Stomach (tissue), 8 donors: Measurements from ENCODE around the gene CPLANE2. TPM values are rescaled to one million over a fixed set of nuclear protein-coding genes. Genes with fewer than 3 reads are reported as not detected.

Experiments used
- polyA plus RNA-seq, 3 donors: library from polyadenylated mRNA; stranded (reverse); fragments of 200-250 nt; gene quantifications; one replicate each; pipeline ENCODE4 v1.2.3, GENCODE V29; 2013
- small RNA-seq, 4 donors: library from RNA; depleted of rRNA; stranded (forward); fragments of <200 nt; gene quantifications; one replicate each; pipeline ENCODE3, GENCODE V24; 2016
- total RNA-seq, 5 donors: library from RNA; depleted of rRNA; stranded (reverse); fragments of >200 nt; gene quantifications; one replicate each; pipeline versions ENCODE4 v1.1.0 to v1.2.3, GENCODE V29; 2014 to 2016
- donor health status: healthy with polysubstance abuse.
- donor health status: Bipolar disorder and iron deficiency.
- donor health status: healthy.

CPLANE2 gene
- total and polyA plus RNA-seq, 8 donors, result 0.45 to 18.8 (median 2.3) TPM; not detected in 1

Small RNAs within 50 kb of the gene (small RNA-seq; reads per million reads assigned to genes)
- 0 reads per million in 4 donors for gene MT1XP1

Other genes with a start within 250 kb of the CPLANE2 start
- not detected for gene SRARP, start 232.9 kb downstream of the CPLANE2 start, total RNA-seq
- under 1 TPM in 1 of 3 donors, not detected in 2; 0.75 TPM for gene SRARP, start 232.9 kb downstream of the CPLANE2 start, polyA plus RNA-seq
- 10 to 100 TPM in 4 of 5 donors, 1 to 10 TPM in 1; 9.9 to 83.5 (median 32.1) TPM for gene HSPB7, start 219.1 kb downstream of the CPLANE2 start, total RNA-seq
- gene HSPB7, start 219.1 kb downstream of the CPLANE2 start, polyA plus RNA-seq, result 10 to 100 TPM; 11.8 to 32.0 (median 14.2) TPM
- gene CLCNKA, start 215.1 kb downstream of the CPLANE2 start, total RNA-seq, result 10 to 100 TPM in 1 of 5 donors, 1 to 10 TPM in 1, under 1 TPM in 1, not detected in 2; 0.55 to 16.1 (median 5.1) TPM
- gene CLCNKA, start 215.1 kb downstream of the CPLANE2 start, polyA plus RNA-seq, result 1 to 10 TPM; 2.7 to 6.0 (median 3.9) TPM
- gene CLCNKB, start 193.4 kb downstream of the CPLANE2 start, total RNA-seq, result under 1 TPM in 1 of 5 donors, not detected in 4; 0.92 TPM
- under 1 TPM; 0.19 to 0.60 (median 0.31) TPM for gene CLCNKB, start 193.4 kb downstream of the CPLANE2 start, polyA plus RNA-seq
- not detected for gene FAM131C, start 163.5 kb downstream of the CPLANE2 start, total RNA-seq
- under 1 TPM in 2 of 3 donors, not detected in 1; 0.35 to 0.37 TPM for gene FAM131C, start 163.5 kb downstream of the CPLANE2 start, polyA plus RNA-seq
- 100 to 1,000 TPM in 1 of 5 donors, 10 to 100 TPM in 3, 1 to 10 TPM in 1; 6.7 to 200 (median 42.7) TPM for gene EPHA2, start 81.1 kb downstream of the CPLANE2 start, total RNA-seq
- 10 to 100 TPM in 2 of 3 donors, 1 to 10 TPM in 1; 4.6 to 30.4 (median 11.0) TPM for gene EPHA2, start 81.1 kb downstream of the CPLANE2 start, polyA plus RNA-seq
- gene ARHGEF19, start 24.5 kb downstream of the CPLANE2 start, total RNA-seq, result 10 to 100 TPM in 2 of 5 donors, 1 to 10 TPM in 3; 3.5 to 17.4 (median 8.1) TPM
- gene ARHGEF19, start 24.5 kb downstream of the CPLANE2 start, polyA plus RNA-seq, result 10 to 100 TPM in 1 of 3 donors, 1 to 10 TPM in 2; 9.5 to 20.1 (median 9.5) TPM
- gene FBXO42, start 115.3 kb upstream of the CPLANE2 start, total RNA-seq, result 10 to 100 TPM; 11.1 to 35.4 (median 18.7) TPM
- 1 to 10 TPM; 4.3 to 9.7 (median 6.9) TPM for gene FBXO42, start 115.3 kb upstream of the CPLANE2 start, polyA plus RNA-seq
- gene SZRD1, start 130.1 kb upstream of the CPLANE2 start, total RNA-seq, result 10 to 100 TPM; 15.8 to 86.6 (median 44.3) TPM
- gene SZRD1, start 130.1 kb upstream of the CPLANE2 start, polyA plus RNA-seq, result 10 to 100 TPM; 41.9 to 66.9 (median 57.1) TPM
- gene SPATA21, start 200.2 kb upstream of the CPLANE2 start, total RNA-seq, result not detected
- under 1 TPM; 0.25 to 0.31 (median 0.30) TPM for gene SPATA21, start 200.2 kb upstream of the CPLANE2 start, polyA plus RNA-seq
- gene NECAP2, start 203.5 kb upstream of the CPLANE2 start, total RNA-seq, result 10 to 100 TPM; 25.5 to 78.1 (median 43.1) TPM
- gene NECAP2, start 203.5 kb upstream of the CPLANE2 start, polyA plus RNA-seq, result 10 to 100 TPM; 26.0 to 45.1 (median 36.6) TPM